MCF 10A (cell line): ENCODE measurements around the gene FSD1. TPM values are rescaled to one million over a fixed set of nuclear protein-coding genes. Genes with fewer than 3 reads are reported as not detected.

Experiments
- BruUV-seq: library from RNA; stranded (reverse); fragments of 400-500 nt; replicated peaks from 2 replicates; lab custom pipeline; 2021; lab: Mats Ljungman, UMichigan
- CTCF ChIA-PET: fragments of 300-600 bp; sonication (Branson Sonifier 250); formaldehyde crosslinking; extraction: SDS; loops from one replicate; lab custom pipeline; 2021; ENCODE audit warnings: antibody characterized with exemption, inconsistent platforms; lab: Yijun Ruan, JAX
- POLR2A ChIA-PET: fragments of 300-600, 350-650 bp; sonication (Branson Sonifier 250); formaldehyde crosslinking; extraction: SDS; loops from one replicate; lab custom pipeline; 2020; ENCODE audit warnings: antibody characterized with exemption, inconsistent platforms; lab: Yijun Ruan, JAX
- DNase-seq: peaks from one replicate; pipeline ENCODE4 v3.0.0-alpha.2; 2018; ENCODE audit not compliant: unreplicated experiment
- H3K27ac Mint-ChIP-seq: one replicate; pipeline ENCODE4 v1.8.0; 2022; ENCODE audit warnings: mild to moderate bottlenecking, low read depth, mixed read lengths; ENCODE audit not compliant: unreplicated experiment
- H3K27me3 Mint-ChIP-seq: one replicate; pipeline ENCODE4 v1.8.0; 2022; ENCODE audit warnings: mixed read lengths; ENCODE audit not compliant: insufficient read depth, unreplicated experiment
- H3K36me3 Mint-ChIP-seq: one replicate; pipeline ENCODE4 v1.8.0; 2022; ENCODE audit warnings: mild to moderate bottlenecking, moderate library complexity, mixed read lengths; ENCODE audit not compliant: insufficient read depth, unreplicated experiment
- H3K4me1 Mint-ChIP-seq: one replicate; pipeline ENCODE4 v1.8.0; 2022; ENCODE audit warnings: mixed read lengths; ENCODE audit not compliant: insufficient read depth, unreplicated experiment
- H3K4me3 Mint-ChIP-seq: one replicate; pipeline ENCODE4 v1.8.0; 2022; ENCODE audit warnings: mild to moderate bottlenecking, moderate library complexity, mixed read lengths; ENCODE audit not compliant: unreplicated experiment
- H3K9me3 Mint-ChIP-seq: one replicate; pipeline ENCODE4 v1.8.0; 2022; ENCODE audit warnings: mixed read lengths; ENCODE audit not compliant: unreplicated experiment
- intact Hi-C: fragments of 100-400 bp; cut with micrococcal nuclease; formaldehyde crosslinking; loops from 2 replicates; pipeline ENCODE4 v1.14.1; 2022
- total RNA-seq: library from RNA; stranded (reverse); gene quantifications from 2 replicates; pipeline ENCODE4 v1.2.3, GENCODE V29; 2022
- TF ChIP-seq, protein P1 (sequence below): fragments of 200-600 bp; IDR thresholded peaks from one replicate; pipeline ENCODE4 v1.8.0; 2022; ENCODE audit warnings: antibody characterized with exemption, mild to moderate bottlenecking; ENCODE audit not compliant: unreplicated experiment

The FSD1 gene
- total RNA-seq, 1 experiment from 2014 or later: not detected

DNA sequence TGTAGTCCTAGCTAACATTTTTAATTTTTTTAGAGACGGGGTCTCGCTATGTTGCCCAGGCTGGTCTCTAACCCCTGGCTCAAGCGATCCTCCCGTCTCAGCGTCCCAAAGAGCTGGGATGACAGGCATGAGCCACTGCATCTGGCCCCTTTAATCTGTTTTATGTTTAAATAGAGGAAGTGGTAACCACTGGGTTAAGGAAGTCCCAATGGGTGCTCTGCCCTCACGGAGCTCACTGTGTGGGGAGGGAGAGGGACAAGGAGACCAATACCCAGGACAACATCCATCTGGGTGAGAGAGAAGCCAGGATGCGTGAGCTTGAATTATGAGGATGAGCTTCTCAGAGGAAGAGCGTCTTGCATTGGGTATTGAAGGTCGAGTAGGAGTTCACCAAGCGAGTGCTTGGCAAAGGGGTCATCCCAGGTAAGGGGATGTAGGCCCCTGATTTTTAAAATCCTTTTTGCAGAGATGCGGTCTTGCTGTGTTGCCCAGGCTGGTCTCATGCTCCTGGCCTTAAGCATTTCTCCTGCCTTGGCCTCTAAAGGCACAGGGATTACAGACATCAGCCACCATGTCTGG lies 43.7 kb upstream of the FSD1 start:
- no peak for DNase-seq
- Mint-ChIP-seq H3K4me1 (no peaks in the 10 kb centered on the region), H3K36me3 (peaks cover 97% of the 10 kb centered on the region), H3K4me3 (no peak overlapping the region), H3K27me3 (no peaks in the 10 kb centered on the region), H3K9me3 (no peaks in the 10 kb centered on the region), H3K27ac (no peak overlapping the region)
- CTCF ChIA-PET: interaction anchor here (0.6 to 0.8 kb wide), 2 partner anchors 14 to 275 kb away, joined by 3 read pairs; partner anchors contain the start of gene EEF2
- TF ChIP-seq, protein P1, sequence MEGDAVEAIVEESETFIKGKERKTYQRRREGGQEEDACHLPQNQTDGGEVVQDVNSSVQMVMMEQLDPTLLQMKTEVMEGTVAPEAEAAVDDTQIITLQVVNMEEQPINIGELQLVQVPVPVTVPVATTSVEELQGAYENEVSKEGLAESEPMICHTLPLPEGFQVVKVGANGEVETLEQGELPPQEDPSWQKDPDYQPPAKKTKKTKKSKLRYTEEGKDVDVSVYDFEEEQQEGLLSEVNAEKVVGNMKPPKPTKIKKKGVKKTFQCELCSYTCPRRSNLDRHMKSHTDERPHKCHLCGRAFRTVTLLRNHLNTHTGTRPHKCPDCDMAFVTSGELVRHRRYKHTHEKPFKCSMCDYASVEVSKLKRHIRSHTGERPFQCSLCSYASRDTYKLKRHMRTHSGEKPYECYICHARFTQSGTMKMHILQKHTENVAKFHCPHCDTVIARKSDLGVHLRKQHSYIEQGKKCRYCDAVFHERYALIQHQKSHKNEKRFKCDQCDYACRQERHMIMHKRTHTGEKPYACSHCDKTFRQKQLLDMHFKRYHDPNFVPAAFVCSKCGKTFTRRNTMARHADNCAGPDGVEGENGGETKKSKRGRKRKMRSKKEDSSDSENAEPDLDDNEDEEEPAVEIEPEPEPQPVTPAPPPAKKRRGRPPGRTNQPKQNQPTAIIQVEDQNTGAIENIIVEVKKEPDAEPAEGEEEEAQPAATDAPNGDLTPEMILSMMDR: no peak
- POLR2A ChIA-PET: interaction anchor here (0.6 kb wide), 1 partner anchor 483 kb away, joined by 3 read pairs; no protein-coding TSS in a partner anchor
- intact Hi-C loops: no loop called here
- BruUV-seq: no TSS peak

DNA sequence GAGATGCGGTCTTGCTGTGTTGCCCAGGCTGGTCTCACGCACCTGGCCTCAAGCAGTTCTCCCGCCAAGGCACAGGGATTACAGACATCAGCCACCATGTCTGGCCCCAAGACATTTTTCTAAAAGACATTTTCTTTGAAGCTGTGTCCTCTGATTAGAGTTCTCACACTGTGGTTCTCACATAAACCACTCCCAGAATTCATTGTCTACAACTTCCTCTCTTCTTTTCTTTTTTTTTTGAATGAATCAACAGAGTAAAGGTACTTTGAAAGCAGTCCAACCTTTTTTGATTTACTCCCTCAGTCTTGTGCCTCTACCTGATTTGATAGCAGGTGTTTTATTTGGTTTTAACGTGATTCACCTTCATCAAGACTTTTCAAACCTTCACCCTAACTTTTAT lies 39.6 kb upstream of the FSD1 start:
- peaks cover 5% of the 10 kb centered on the region for H3K4me1 Mint-ChIP-seq
- no peak overlapping the region for H3K4me3 Mint-ChIP-seq
- DNase-seq: no peak
- H3K36me3 Mint-ChIP-seq: peaks cover 84% of the 10 kb centered on the region
- TF ChIP-seq, protein P1: no peak
- H3K9me3 Mint-ChIP-seq: no peaks in the 10 kb centered on the region
- no peaks in the 10 kb centered on the region for H3K27me3 Mint-ChIP-seq
- no peak overlapping the region for H3K27ac Mint-ChIP-seq
- ChIA-PET CTCF (interaction anchor here (0.6 to 1.6 kb wide), 4 partner anchors 56 to 257 kb away, joined by 3 to 7 read pairs (median 4); no protein-coding TSS in a partner anchor), POLR2A (no interaction called here)
- no TSS peak for BruUV-seq
- intact Hi-C loops: no loop called here

DNA sequence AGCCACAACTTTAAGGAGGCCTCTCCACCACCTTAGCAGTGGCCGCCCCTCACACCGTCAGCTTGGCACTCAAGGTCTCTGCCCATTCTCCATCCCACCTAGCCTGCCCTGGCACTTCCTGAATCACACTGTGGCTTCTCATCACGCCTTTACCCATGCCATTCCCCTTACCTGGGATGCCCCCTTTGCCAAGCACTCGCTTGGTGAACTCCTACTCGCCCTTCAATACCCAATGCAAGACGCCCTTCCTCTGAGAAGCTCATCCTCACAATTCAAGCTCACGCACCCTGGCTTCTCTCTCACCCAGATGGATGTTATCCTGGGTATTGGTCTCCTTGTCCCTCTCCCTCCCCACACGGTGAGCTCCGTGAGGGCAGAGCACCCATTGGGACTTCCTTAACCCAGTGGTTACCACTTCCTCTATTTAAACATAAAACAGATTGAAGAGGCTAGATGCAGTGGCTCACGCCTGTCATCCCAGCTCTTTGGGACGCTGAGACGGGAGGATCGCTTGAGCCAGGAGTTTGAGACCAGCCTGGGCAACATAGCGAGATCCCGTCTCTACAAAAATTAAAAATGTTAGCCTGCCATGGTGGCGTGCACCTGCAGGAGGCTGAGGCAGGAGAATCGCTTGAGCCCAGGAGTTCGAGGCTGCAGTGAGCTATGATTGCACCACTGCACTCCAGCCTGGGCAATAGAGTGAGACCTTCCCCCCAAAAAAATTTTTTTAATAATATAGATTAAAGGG lies 38.0 kb upstream of the FSD1 start:
- ChIA-PET POLR2A (interaction anchor here (0.8 to 1.4 kb wide), 3 partner anchors 72 to 94 kb away, joined by 4 to 5 read pairs (median 4); partner anchors contain the start of gene STAP2), CTCF (interaction anchor here (0.5 to 2.9 kb wide), 23 partner anchors 10 to 289 kb away, joined by 3 to 33 read pairs (median 4); partner anchors contain the start of genes FSD1 and MPND)
- no peak for DNase-seq
- Mint-ChIP-seq H3K36me3 (peaks cover 74% of the 10 kb centered on the region), H3K9me3 (no peaks in the 10 kb centered on the region), H3K4me3 (no peak overlapping the region), H3K27me3 (no peaks in the 10 kb centered on the region), H3K4me1 (peaks cover 5% of the 10 kb centered on the region), H3K27ac (no peak overlapping the region)
- TF ChIP-seq, protein P1: no peak
- no TSS peak for BruUV-seq
- intact Hi-C loops: no loop called here
